Measurements from ENCODE around the gene SVBP. TPM values are rescaled to one million over a fixed set of nuclear protein-coding genes. Genes with fewer than 3 reads are reported as not detected.

Gene SVBP
- total and polyA plus RNA-seq, 2 donors (not counting 3 experiments of a cell fraction or from before 2014, with no cell fraction given), result 18.1 to 24.1 TPM

DNA sequence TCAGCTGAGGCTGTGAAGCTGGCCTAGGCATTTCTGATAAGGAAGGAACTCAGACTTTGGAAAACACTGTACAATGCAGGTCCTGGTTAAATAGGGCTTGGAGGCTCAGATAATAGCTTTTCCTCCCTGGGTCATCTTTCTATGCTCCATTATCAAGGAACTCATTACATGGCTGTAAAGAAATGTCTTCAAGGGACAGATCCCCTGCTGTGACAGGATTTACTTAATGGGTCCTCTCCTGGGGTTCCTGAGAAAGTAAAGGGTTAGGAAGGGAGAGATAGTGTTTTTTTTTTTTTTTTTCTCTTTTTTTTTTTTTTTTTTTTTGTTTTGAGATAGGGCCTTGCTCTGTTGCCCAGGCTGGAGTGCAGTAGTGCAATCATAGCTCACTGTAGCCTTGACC is 14.1 kb upstream of the SVBP start:
- no peaks in the 10 kb centered on the region for H3K4me1 ChIP-seq (ENCODE audit: control insufficient read depth, extremely low read depth, insufficient read depth, low read length)
- CTCF ChIA-PET, result interaction anchor here (1.0 to 1.2 kb wide), 3 partner anchors 15 to 82 kb away, joined by 3 to 5 read pairs (median 3); partner anchors contain the start of gene ZNF691
- POLR2A ChIA-PET, result interaction anchor here (0.6 to 1.2 kb wide), 2 partner anchors 12 to 14 kb away, joined by 4 read pairs; partner anchors contain the start of genes ERMAP and SVBP

More for the DNA sequence above, 14.1 kb upstream of the SVBP start:
- H3K36me3 ChIP-seq (ENCODE audit: control insufficient read depth in 2 of 2, extremely low read depth in 1 of 2, insufficient read depth in 2 of 2, low read length in 2 of 2), result no peaks in the 10 kb centered on the region
- H2AFZ ChIP-seq (ENCODE audit: low read depth, low read length), result no peak overlapping the region
- no peaks in the 10 kb centered on the region for H3K9me3 ChIP-seq (replicated peaks; ENCODE audit: control insufficient read depth, insufficient read depth, low read length)
- no peak overlapping the region for H3K27ac ChIP-seq (ENCODE audit: insufficient read depth, low read depth, low read length)
- H3K4me2 ChIP-seq (ENCODE audit: insufficient read depth, low read length), result no peak overlapping the region
- no peak overlapping the region for H3K9ac ChIP-seq (replicated peaks; ENCODE audit: extremely low read depth, insufficient read depth, low read length)
- H3K4me3 ChIP-seq (replicated peaks in 1 of 3; ENCODE audit: insufficient read depth in 1 of 3, low read depth in 1 of 3, low read length in 3 of 3), result no peak overlapping the region
- FAIRE-seq (no peak), DNase-seq (ENCODE audit: low read depth, low spot score) (no peak)
- H4K20me1 ChIP-seq (replicated peaks; ENCODE audit: control insufficient read depth, extremely low read depth, insufficient read depth, low read length), result no peaks in the 10 kb centered on the region
- TF ChIP-seq POLR2A (IDR thresholded peaks at IDR 0.05; ENCODE audit: low read depth, low read length) (no peak), EZH2 (IDR thresholded peaks at IDR 0.05; ENCODE audit: borderline replicate concordance, low read depth, low read length, severe bottlenecking) (no peak), FOS (IDR thresholded peaks at IDR 0.05; ENCODE audit: borderline replicate concordance, insufficient read depth, low read length) (no peak), MYC (IDR thresholded peaks at IDR 0.05; ENCODE audit: low read depth, low read length) (no peak), POLR2AphosphoS5 (IDR thresholded peaks at IDR 0.05; ENCODE audit: insufficient read depth, low read depth, low read length) (no peak), GATA2 (IDR thresholded peaks at IDR 0.05; ENCODE audit: insufficient read depth, insufficient read length, low read depth, low read length) (no peak), JUN (IDR thresholded peaks at IDR 0.05; ENCODE audit: borderline replicate concordance, insufficient read depth, insufficient read length, low read depth) (no peak)
- TF ChIP-seq, protein P1, sequence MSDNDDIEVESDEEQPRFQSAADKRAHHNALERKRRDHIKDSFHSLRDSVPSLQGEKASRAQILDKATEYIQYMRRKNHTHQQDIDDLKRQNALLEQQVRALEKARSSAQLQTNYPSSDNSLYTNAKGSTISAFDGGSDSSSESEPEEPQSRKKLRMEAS (IDR thresholded peaks at IDR 0.05; ENCODE audit: insufficient read depth, insufficient read length), result no peak
- TF ChIP-seq, protein P2, sequence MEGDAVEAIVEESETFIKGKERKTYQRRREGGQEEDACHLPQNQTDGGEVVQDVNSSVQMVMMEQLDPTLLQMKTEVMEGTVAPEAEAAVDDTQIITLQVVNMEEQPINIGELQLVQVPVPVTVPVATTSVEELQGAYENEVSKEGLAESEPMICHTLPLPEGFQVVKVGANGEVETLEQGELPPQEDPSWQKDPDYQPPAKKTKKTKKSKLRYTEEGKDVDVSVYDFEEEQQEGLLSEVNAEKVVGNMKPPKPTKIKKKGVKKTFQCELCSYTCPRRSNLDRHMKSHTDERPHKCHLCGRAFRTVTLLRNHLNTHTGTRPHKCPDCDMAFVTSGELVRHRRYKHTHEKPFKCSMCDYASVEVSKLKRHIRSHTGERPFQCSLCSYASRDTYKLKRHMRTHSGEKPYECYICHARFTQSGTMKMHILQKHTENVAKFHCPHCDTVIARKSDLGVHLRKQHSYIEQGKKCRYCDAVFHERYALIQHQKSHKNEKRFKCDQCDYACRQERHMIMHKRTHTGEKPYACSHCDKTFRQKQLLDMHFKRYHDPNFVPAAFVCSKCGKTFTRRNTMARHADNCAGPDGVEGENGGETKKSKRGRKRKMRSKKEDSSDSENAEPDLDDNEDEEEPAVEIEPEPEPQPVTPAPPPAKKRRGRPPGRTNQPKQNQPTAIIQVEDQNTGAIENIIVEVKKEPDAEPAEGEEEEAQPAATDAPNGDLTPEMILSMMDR (IDR thresholded peaks at IDR 0.05; ENCODE audit: extremely low read depth in 1 of 2, insufficient read depth in 1 of 2, low read depth in 1 of 2, low read length in 2 of 2), result no peak
- dilution Hi-C loops (cut with MboI; ENCODE audit: extremely low pct_ligation_motif_present, low sequenced_read_pairs), result no loop called here
- H3K79me2 ChIP-seq (ENCODE audit: control insufficient read depth, insufficient read depth, low read length), result no peaks in the 10 kb centered on the region
- H3K27me3 ChIP-seq (ENCODE audit: control insufficient read depth in 2 of 2, insufficient read depth in 2 of 2, low read length in 2 of 2), result no peaks in the 10 kb centered on the region
- no peaks in the 10 kb centered on the region for H3K9me1 ChIP-seq (replicated peaks; ENCODE audit: control insufficient read depth, extremely low read depth, insufficient read depth, low read length)
- intact Hi-C loops (cut with micrococcal nuclease), result no loop called here
- BruUV-seq (replicated peaks), result no TSS peak
